GM18907 (cell line): ENCODE data around the gene SCUBE3.

Source experiments
- ATAC-seq: cut with Tn5 transposase; IDR thresholded peaks from one replicate; pipeline ENCODE4 v1.9.1; 2021; ENCODE audit warnings: mild to moderate bottlenecking, moderate library complexity; ENCODE audit not compliant: unreplicated experiment

The SCUBE3 gene

DNA sequence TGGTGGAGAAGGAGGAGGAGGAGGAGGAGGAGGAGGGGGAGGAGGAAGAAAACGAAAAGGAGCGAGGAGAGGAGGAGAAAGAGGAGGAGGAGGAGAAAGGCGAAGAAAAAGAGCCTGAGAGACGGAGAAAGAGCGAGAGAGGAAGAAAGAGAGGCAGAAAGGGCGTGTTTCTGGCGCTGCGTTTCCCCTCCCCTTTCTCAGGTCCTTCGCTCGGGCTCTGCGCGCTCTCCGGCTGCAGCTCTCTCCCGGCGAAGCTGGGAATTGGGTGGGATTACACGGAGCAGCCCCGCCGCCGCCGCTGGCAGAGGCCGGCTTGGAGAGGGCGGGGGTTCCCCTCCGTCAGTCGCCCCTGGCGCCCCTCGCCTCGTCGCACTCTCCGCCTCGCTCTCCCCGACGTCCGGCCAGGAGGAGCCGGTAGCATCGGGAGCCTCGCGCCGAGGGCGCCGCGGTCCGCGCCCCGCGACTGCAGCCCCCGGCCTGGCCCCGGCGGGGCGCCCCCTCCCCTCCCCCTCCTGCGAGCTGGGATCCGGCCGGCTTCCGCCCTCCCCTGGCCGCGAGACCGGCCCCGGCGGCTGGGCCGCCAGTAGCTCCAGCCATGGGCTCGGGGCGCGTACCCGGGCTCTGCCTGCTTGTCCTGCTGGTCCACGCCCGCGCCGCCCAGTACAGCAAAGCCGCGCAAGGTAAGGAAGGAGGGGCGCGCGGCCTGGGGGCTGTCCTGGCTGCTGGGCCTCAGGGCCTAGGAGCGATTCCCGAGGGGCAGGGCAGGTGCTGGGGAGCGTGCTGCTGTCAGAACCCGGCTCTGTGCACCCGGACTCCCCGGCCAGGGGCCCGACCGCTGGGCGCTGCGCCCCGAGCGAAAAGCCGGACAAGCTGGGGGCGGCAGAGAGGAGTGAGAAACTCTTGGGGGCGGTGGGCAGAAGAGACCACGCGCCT, at the start of gene SCUBE3:
SCUBE3 (plus strand) TSS at position 133 of the 933 bp plus-strand sequence; CDS start at position 596, 463 bp downstream.
- ATAC-seq = no peak

DNA sequence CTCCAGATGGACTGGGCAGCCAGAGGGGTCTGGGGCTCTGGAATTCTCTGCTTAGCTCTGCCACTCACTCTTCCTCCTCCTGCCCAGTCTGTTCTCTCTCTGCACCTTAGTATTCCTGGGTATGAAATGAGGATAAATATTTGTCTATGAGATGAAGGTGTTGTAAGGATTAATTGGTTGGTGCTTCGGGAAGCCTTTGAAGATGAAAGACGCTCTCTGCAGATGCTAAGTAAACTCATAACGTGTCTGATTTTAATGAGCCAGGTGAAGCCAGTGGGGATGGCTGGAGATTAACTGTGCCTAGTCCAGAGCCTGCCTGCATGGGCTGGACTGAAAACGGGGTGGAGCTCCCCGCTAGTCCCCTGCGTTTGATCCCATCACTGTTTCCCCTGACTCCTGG, 49.5 kb upstream of the SCUBE3 start:
- no peak for ATAC-seq

DNA sequence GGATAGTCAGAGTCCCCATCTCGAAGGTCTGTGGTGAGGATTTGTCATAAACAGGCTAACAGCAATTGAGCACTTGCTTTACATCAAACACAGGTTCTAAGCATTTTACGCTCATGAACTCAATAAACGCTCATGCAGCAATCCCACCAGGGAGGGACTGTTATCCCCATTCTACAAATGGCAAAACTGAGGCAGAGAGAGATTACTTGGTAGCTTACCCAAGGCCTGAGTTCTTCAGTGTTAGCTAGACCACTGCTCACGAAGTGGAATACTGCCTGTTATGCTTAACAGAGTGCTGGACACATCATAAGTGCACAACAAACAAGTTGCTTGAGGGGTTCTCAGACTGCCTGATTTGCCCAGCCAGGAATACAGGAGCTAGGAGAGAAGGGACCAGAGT, 48.9 kb upstream of the SCUBE3 start:
- no peak for ATAC-seq

DNA sequence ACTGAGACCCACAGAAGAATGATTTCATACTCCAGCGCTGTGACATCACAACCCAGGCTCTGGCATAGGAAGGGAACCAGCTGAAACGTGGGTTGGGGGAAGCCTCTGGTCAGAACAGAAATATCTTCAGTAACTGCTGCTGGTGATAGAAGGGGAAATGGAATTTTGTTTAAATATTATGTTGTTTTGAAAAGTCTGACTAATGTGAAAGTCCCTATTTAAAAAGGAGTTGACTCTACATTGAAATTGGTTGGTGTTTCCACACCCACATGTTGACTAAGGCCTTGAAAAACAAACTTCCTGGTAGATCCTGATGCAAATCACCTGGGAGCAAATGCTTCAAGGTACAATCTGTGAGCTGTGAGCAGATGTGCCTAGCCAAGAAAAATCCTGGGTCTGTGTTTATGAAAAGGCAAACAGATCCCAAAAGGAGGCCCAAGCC, 48.1 kb upstream of the SCUBE3 start:
- ATAC-seq = no peak

DNA sequence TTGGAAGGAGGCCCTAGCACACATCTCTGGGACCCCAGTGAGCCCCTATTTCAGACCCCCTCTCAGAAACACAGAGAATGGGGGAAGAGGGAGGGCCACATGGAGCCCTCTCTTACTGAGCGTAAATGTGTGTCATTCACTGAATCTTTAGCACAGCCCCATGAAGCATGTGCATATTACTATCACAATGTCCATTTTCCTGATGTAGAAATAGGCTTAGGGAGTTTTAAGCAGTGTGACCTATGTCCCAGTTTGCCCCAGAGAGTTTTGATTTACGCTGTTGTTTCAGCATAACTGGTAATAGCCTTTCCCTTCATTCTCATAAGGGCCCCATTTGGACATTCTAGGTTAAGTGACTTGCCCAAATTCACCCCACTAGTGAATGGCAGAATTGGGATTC, 47.6 kb upstream of the SCUBE3 start:
- no peak for ATAC-seq

DNA sequence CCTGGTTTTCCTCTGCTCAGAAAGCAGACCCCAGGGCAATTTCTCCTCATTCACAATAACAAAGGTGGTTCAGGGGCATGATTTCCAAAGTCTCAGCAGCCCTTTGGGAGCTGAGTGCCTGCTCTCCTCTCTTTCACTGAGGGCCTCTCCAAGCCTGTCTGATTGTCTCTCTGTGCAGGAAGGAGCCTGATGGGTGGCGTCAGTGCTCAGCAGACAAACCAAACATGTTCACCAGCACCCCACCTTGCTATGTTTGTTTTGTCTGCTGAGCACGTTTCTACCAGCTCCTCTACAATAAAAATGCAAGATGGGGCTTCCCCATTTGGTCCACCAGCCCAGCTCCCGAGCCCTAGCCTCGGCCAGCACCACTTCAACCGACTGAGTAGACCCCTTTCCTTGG, 47.2 kb upstream of the SCUBE3 start:
- ATAC-seq = no peak

DNA sequence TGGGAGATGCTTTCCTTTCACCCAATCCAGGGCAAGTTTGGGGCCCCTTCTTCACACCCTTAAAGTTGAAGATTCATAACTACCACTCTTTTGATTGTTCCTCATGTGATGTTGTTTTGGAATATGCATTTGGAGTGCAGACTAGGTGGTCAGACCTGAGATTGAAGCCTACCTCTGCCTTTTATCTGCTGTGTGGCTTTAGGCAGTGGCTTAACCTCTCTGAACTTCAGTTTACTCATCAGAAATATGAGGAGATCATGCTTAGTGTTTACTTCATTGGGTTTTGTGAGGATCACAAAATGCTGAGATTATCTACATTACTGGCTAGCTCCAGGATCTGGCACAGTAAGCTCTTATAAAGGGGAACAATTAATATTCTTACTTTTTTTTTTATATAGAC, 46.3 kb upstream of the SCUBE3 start:
- no peak for ATAC-seq

DNA sequence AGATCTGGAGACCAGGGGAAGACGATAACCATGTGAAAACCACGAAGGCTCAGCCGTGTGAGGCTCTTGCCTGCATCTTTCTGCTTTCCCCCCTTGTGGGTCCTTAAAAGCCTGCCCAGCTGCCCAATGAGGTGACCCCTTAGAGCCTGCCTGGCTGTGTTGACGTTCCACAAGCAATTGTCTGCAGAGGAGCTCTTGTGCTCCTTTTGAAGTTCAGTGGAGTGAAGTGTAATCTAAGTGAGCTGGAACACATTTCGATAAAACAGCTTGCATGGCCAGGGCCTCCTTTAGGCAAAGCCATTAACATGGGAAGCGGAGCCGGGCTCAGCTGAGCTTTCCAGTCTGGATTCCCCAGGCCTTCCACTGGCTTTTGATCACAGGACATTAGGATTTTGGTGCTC, 45.3 kb upstream of the SCUBE3 start:
- ATAC-seq = no peak

DNA sequence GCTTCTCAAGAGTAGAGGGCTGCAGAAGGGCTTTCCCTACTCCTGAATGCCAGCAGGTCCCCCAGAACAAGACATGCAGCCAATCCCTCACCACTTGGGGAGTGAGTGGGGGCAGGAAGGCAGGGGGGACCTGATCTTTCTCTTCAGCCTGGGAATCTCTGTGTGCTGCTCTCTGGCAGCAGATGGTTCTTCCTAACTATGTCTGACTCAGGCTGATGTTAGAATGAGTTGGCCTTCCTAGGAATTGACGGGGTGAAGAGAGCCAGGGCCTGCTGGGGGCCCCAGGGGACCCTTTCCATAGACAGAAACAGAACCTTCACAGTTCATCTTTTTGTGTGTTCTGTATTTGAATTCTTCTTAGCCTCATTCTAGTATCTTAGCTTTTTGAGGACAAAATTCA, 43.6 kb upstream of the SCUBE3 start:
- no peak for ATAC-seq

DNA sequence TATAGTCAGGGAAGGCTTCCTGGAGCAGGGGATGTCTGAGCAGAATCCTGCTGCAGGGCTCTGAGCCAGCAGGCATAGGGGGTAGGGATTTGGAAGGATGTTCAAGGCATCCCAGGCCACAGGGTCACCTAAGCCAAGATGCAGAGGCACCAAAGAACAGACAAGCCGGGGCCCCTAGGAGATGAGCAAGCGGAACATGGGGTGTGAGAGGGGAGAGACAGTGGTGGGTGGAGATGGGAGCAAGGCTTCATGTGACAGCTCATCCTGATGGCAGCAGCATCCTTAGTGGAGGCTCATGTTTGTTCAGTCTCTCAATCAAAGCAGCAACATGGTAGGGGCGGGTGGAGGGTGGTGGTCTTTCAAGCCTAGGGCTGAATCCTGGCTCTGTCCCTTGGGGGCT, 42.9 kb upstream of the SCUBE3 start:
- no peak for ATAC-seq

DNA sequence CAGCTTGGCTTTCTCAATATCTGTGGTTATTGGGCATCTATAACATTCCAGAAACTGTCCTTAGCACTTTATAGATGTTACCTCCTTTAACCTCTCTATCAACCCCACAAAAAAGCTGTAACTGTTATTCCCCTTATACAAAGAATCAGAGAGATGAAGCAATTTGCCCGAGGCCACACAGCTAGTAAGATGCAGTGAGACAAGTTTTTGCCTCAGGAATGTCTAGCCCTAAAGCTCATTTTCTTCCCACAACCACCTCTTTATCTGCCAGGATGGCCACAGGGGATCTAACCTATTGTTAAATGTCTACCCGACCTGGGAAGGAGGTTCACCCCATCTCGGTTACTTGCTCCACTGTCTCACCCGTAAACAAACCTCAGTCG, 40.7 kb upstream of the SCUBE3 start:
- no peak for ATAC-seq

DNA sequence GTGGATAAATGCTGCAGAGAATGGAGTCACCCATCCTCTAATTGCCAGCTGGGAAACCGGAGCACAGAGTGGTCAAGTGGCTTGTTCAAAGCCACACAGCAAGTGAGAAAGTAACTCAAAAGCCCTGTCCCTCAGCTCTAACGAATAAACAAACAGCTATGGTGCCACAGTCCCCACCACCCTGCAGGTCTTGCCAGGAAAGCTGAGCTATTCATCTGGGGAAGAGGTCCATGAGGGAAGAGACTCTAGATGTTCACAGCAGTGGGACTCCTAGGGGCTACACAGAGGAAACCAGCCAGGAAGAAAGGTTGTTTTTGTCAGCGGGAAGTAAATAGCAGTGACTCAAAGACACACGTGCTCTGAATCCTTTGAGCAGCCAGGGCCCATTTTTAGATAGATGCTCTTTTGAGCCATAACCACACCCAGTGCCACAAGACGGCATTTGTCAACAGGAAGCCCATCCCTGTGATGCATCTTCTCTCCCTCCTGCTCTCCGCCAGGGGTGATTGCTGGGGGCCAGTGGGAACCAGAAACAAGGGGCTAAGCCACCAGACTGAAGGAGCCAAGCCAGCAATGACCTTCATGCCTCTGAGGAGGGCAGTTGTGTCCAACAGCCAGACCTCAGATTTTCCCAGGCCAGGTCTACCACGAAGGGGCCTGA, 40.2 kb upstream of the SCUBE3 start:
- ATAC-seq = no peak

DNA sequence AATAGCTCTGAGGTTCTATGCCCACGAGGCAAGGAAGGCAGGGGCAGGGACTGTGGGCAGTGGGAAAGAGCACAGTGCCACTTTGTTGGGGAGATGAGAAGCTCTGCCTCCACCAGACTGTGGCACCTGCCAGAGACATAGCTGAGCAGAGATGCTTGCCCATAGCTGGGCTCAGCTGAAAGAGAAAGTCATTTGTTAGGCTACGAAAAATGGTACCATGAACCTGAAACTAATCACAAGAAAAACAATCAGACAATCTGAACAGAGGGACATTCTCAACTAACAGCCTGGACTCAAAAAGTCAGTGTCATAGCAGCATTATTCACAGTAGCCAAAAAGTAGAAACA, 39.7 kb upstream of the SCUBE3 start:
- no peak for ATAC-seq

DNA sequence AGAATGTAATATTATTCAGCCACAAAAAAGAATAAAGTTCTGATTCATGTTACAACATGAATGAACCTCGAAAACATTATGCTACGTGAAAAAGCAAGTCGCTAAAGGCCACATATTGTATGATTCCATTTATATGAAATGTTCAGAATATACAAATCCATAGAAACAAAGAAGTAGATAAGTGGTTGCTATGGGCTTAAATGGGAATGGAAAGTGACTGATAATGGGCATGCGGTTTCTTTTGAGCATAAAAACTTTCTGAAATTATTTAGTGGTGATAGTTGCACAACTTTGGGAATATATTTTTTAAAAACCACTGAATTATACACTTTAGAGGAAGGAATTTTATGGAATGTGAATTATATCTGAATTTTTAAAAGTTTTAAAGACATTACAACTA, 39.3 kb upstream of the SCUBE3 start:
- no peak for ATAC-seq

DNA sequence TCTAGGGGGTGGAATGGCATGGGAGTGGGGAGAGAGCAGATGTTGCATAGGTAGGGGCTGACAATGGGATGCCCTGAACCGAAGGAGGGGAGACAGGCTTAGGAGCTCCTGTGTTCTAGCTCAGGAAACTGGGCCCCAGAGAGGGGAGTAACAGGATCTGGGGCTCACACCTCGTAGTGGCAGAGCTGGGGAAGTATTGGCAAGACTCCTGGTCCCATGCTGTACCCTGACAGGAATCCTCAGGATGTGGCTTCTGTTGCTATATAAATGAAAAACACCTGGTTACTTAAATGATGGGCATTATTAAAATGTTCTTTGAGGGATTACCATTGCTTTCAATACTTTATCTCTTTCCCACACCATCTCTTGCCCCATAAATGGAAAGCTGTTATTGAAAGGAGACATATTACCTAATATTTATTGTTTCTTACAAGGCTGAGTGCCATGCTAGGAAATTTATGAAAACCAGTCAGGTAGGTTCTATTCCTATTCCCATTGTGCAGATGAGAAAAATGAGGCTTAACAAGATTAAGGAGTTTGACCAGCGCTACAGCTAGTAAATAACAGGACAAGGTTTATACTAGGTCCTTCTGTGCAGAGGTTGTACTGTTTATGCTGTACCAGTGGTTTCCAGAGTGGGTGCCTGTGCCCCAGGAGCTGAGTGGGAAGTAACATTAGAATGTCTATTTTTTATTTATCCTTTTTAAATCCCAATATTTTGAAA, 37.3 kb upstream of the SCUBE3 start:
- ATAC-seq = no peak

DNA sequence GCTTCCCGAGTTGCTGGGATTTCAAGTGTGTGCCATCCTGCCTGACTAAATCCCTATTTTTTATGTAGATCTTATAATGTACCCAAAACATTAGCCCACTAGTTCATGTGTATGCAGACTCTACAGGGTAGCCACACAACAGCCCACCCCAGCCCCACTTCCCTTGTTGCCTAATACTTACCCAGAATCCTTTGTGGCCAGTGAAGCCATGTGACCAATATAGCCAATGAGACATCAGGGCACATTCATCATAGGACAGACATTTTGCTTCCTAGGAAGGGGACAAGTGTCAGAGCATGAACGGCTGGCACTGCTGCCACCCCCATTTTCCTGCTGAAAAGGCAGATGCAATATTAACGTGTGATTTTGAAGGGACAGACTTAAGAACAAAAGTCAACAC, 36.6 kb upstream of the SCUBE3 start:
- ATAC-seq = no peak

DNA sequence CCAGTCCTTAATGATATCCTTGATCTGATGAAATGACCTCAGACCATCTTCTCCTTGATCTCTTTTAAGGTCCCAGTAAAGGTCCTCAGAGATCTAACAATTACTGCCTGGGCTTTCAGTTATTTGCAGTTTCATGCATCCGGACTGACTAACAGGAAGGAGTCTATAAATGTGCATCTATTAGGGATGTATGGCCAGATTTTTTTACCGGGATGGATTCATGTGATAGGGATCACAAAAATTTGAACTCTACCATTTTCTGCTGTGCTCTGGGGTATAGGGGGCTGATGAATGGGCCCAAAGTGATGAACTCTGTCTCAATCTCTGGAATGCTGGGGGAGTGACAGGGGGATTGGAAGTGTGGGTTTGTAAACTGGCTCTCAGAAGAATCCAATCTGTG, 36.2 kb upstream of the SCUBE3 start:
- ATAC-seq = no peak

DNA sequence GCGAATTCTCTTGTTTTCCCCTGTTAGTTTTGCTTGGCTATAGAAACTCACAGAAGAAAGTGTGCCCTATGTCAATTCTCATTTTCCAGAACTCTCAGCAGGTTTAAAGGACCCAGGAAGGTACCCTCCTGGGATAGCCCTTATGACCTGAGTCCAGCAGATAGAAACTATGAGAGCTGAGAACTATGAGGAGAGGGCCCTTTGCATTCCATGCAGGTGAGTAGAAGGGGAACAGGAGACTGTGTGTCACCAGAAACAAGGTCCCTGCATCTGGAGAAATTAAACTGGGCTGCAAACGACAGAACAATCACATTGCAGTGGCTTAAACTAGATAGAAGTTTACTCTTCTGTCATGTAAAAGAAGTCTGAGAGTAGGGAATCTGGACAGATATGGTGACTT, 35.7 kb upstream of the SCUBE3 start:
- no peak for ATAC-seq

DNA sequence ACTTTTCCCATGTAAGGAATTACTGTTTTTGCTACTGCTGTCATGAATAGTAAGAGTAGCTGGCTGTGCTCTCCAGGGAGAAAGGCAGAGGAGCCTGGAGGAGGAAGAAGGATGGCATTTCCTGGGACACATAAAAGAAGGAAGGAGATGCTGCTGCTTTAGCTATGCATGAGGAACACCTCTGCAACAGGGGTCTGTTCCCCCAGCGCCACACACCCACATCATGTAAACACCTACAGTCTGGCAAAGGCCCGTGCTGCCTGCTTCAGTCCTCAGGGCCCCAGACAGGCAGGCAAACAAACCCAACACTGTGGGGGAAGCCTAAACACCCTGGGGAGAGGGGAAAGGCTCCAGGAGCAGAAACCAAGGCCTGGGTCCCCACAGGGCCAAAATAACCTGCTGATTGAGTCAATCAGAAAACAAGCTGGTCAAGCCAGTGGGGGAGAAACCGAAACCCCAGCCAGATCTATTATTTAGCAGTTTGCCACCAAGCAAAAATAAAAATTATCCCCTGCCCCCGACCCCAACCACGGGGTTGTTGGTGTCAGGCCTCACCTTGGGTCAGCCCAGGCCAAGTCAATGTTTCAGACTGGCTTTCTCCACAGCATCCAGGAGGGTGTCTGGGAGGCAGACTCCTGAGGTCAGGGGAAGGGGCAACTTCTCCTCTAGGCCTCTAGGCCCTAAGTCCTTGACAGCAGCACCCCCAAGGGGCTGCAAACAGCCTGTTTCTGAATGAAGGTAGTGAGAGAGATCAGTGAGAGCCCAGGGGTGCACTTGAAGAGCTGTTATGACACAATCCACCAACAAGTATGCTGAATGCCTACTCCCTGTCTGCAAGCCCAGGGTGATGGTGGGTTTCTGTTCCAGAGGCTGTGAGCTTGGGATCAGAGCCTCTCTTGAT, 34.6 kb upstream of the SCUBE3 start:
- ATAC-seq = no peak

DNA sequence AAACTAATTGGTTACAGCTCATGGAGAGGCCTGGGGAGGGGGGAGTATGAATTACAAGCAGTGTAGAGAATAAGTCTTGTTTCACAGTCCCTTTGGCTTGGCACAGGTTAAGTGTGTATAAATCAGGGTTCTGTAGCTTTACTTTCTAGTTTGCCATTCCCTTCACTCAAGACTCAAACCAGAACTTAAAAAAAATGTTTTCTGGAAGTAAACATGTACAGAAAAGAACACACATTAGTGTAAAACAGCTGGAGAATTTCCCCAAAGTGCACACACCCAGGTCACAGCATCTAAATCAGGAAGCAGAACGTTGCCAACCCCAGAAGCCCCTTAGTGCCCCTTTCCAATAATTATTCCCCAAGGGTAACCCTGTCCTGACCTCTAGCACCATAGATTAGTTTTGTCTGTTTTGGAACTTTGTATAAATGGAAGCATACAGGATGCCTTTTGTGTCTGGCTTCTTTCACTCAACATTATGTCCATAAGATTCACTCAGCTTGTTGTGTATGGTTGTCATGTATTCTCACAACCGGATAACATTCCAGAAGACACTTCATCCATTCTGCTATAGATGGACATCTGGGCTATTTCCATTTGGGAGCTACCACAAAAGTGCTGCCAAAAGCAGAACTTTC, 33.7 kb upstream of the SCUBE3 start:
- ATAC-seq = no peak
